COLO829 (cell line): ENCODE results near the gene KRTAP2-2.
"Not testable (repeated sequence)": the region's sequence is repeated elsewhere in the genome, so short reads cannot be mapped to it uniquely, and the experiment has no call there.

Experiments
- DNase-seq: peaks from one replicate; pipeline ENCODE4 v3.0.0; 2012; ENCODE audit warnings: low spot score

Gene KRTAP2-2

GRCh38 chr17:41064301-41064700, 9.3 kb upstream of the KRTAP2-2 start:
- no peak for DNase-seq

- DNase-seq, result no peak
Observed at GRCh38 chr17:41063449-41063848, 8.4 kb upstream of the KRTAP2-2 start.

- DNase-seq, result peak; percentile 20
Observed at GRCh38 chr17:41061964-41062363, 6.9 kb upstream of the KRTAP2-2 start.

GRCh38 chr17:41060052-41060604, 5.1 kb upstream of the KRTAP2-2 start, which contains the start of gene KRTAP2-3:
Gene KRTAP2-3, minus strand, starts transcription at chr17:41060114. Its CDS starts 64 bp downstream, at chr17:41060050.
- DNase-seq, result peak; percentile 89

GRCh38 chr17:41059276-41060051, 4.4 kb upstream of the KRTAP2-2 start:
- DNase-seq, result peak; percentile 82

GRCh38 chr17:41058741-41059140, 3.7 kb upstream of the KRTAP2-2 start:
- DNase-seq, result no peak

- DNase-seq, result no peak
Observed at GRCh38 chr17:41057547-41057946, 2.5 kb upstream of the KRTAP2-2 start.

- not testable (repeated sequence) for DNase-seq
Observed at GRCh38 chr17:41054556-41054955, 474 bp downstream of the KRTAP2-2 start.

- DNase-seq, result no peak
Observed at GRCh38 chr17:41054025-41054424, 1.0 kb downstream of the KRTAP2-2 start.

GRCh38 chr17:41052566-41052965, 2.5 kb downstream of the KRTAP2-2 start:
- no peak for DNase-seq

GRCh38 chr17:41049110-41049509, 5.9 kb downstream of the KRTAP2-2 start:
- DNase-seq, result no peak

GRCh38 chr17:41048441-41048840, 6.6 kb downstream of the KRTAP2-2 start:
- peak; percentile 12 for DNase-seq

- DNase-seq, result not testable (repeated sequence)
Observed at GRCh38 chr17:41046735-41047465, 8.1 kb downstream of the KRTAP2-2 start, which contains the start of gene KRTAP2-1. Gene KRTAP2-1, minus strand, starts transcription at chr17:41047316. Its CDS starts 49 bp downstream, at chr17:41047267.

- no peak for DNase-seq
Observed at GRCh38 chr17:41042953-41043352, 12.1 kb downstream of the KRTAP2-2 start.

- DNase-seq, result not testable (repeated sequence)
Observed at GRCh38 chr17:41040783-41041571, 14.1 kb downstream of the KRTAP2-2 start, which contains the start of gene KRTAP1-1. Gene KRTAP1-1, minus strand, starts transcription at chr17:41041450. Its CDS starts 53 bp downstream, at chr17:41041397.

- no peak for DNase-seq
Observed at GRCh38 chr17:41037853-41038350, 17.1 kb downstream of the KRTAP2-2 start.

GRCh38 chr17:41034346-41034935, 20.6 kb downstream of the KRTAP2-2 start, which contains the start of gene KRTAP1-3:
Gene KRTAP1-3, minus strand, starts transcription at chr17:41034874. Its CDS starts 53 bp downstream, at chr17:41034821.
- DNase-seq, result not testable (repeated sequence)

- DNase-seq, result no peak
Observed at GRCh38 chr17:41029633-41030245, 25.3 kb downstream of the KRTAP2-2 start, which contains the start of gene KRTAP1-4. Gene KRTAP1-4, minus strand, starts transcription at chr17:41030195. Its CDS starts 117 bp downstream, at chr17:41030078.

GRCh38 chr17:41026715-41027471, 28.1 kb downstream of the KRTAP2-2 start, which contains the start of gene KRTAP1-5:
Gene KRTAP1-5, minus strand, starts transcription at chr17:41027208. Its CDS starts 53 bp downstream, at chr17:41027155.
- DNase-seq, result no peak
